ENCODE results near the gene NSMF. TPM values are rescaled to one million over a fixed set of nuclear protein-coding genes. Genes with fewer than 3 reads are reported as not detected.

Gene NSMF
- total RNA-seq, 2 donors from 2014 or later = 58.9 to 66.0 TPM

- Mint-ChIP-seq H3K4me3 (no peak overlapping the region), H3K27me3 (ENCODE audit: insufficient read depth) (peaks cover 3% of the 10 kb centered on the region), H3K9me3 (peaks cover 23% of the 10 kb centered on the region), H3K4me1 (no peaks in the 10 kb centered on the region), H3K27ac (no peak overlapping the region), H3K36me3 (ENCODE audit: low read depth) (peaks cover 24% of the 10 kb centered on the region)
- no peak overlapping the region for H3K27ac ChIP-seq (ENCODE audit: low read depth, low read length)
- 88 to 90% methylated on average over 11 to 20 of the region's 20 CpGs for WGBS, 2 experiments (ENCODE audit: insufficient coverage in 1 of 2, insufficient read length in 1 of 2)
- H3K9me3 ChIP-seq (ENCODE audit: control insufficient read depth, low read length) = no peaks in the 10 kb centered on the region
- no peaks in the 10 kb centered on the region for H3K27me3 ChIP-seq (ENCODE audit: control insufficient read depth, insufficient read depth, low read length, poor library complexity, severe bottlenecking)
- DNase-seq = no peak
- H3K4me1 ChIP-seq (ENCODE audit: control insufficient read depth, insufficient read depth, low read length) = no peaks in the 10 kb centered on the region
- TF ChIP-seq CTCF (conservative IDR thresholded peaks at IDR 0.05) = no peak
- no peak overlapping the region for H3K4me3 ChIP-seq (ENCODE audit: low read length)
- H3K9ac ChIP-seq (ENCODE audit: extremely low read depth, low read length, poor library complexity, severe bottlenecking) = no peak overlapping the region
- H3K36me3 ChIP-seq (ENCODE audit: control insufficient read depth, insufficient read depth, low read length) = no peaks in the 10 kb centered on the region
These were observed 61.3 kb downstream of the NSMF start for GRCh38 chr9:137397675-137398423.

Small RNA genes within 50 kb of the gene (microRNA-seq; reads per million reads assigned to microRNA genes)
- 0.44 reads per million for gene MIR7114 (ENCODE audit: borderline microRNAs expressed)

Other genes with a start within 250 kb of the NSMF start
- gene RNF208, start 237.1 kb downstream of the NSMF start, total RNA-seq = 10 to 100 TPM; 10.5 to 15.6 TPM
- gene CYSRT1, start 234.2 kb downstream of the NSMF start, total RNA-seq = 1 to 10 TPM; 1.4 to 1.8 TPM
- under 1 TPM; 0.24 to 0.38 TPM for gene RNF224, start 231.8 kb downstream of the NSMF start, total RNA-seq
- under 1 TPM in 1 of 2 donors, not detected in 1; 0.15 TPM for gene SLC34A3, start 228.4 kb downstream of the NSMF start, total RNA-seq
- 100 to 1,000 TPM; 328 to 415 TPM for gene TUBB4B, start 218.0 kb downstream of the NSMF start, total RNA-seq
- not detected for gene STPG3, start 208.0 kb downstream of the NSMF start, total RNA-seq
- gene NELFB, start 204.0 kb downstream of the NSMF start, total RNA-seq = 10 to 100 TPM; 73.3 to 86.6 TPM
- 10 to 100 TPM; 14.2 to 18.9 TPM for gene TOR4A, start 181.6 kb downstream of the NSMF start, total RNA-seq
- 10 to 100 TPM; 12.1 to 12.9 TPM for gene NRARP, start 157.1 kb downstream of the NSMF start, total RNA-seq
- 10 to 100 TPM; 15.5 to 31.0 TPM for gene EXD3, start 36.2 kb downstream of the NSMF start, total RNA-seq
- 1 to 10 TPM; 5.0 to 5.9 TPM for gene NOXA1, start 35.9 kb downstream of the NSMF start, total RNA-seq
- gene ENTPD8, start 18.0 kb downstream of the NSMF start, total RNA-seq = under 1 TPM; 0.33 to 0.75 TPM
- 1 to 10 TPM; 2.0 to 2.4 TPM for gene PNPLA7, start 91.1 kb upstream of the NSMF start, total RNA-seq
- 10 to 100 TPM; 43.7 to 49.6 TPM for gene MRPL41, start 92.5 kb upstream of the NSMF start, total RNA-seq
- gene DPH7, start 119.6 kb upstream of the NSMF start, total RNA-seq = 10 to 100 TPM; 48.9 to 50.4 TPM
- 10 to 100 TPM; 47.8 to 51.0 TPM for gene ZMYND19, start 131.2 kb upstream of the NSMF start, total RNA-seq
- 10 to 100 TPM; 41.5 to 46.2 TPM for gene ARRDC1, start 146.4 kb upstream of the NSMF start, total RNA-seq
- gene EHMT1, start 159.7 kb upstream of the NSMF start, total RNA-seq = 100 to 1,000 TPM; 137 to 139 TPM